Measurements from ENCODE around the gene ALOX5AP. TPM values are rescaled to one million over a fixed set of nuclear protein-coding genes. Genes with fewer than 3 reads are reported as not detected.

ALOX5AP gene
- total RNA-seq, 1 experiment from 2014 or later: 1.1 TPM

DNA sequence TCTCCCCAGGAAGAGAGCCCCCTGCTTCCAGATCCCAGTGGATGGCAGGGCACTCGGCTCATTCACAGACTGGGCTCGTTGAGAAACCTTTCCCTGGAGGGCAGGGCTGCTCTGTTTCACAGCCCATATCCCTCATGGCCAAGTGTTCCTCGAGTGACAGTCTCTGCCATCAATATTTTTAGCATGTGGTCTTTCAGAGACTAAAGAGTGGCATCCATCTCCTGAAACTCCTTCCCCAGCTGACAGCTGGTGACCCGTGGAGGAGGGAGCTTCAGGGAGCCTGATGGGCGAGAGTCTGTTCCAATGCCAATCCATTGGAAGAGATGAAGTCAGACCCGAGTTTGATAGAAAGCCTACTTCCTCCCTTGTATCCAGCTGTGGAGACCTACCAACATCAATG, 30.7 kb upstream of the ALOX5AP start:
- Mint-ChIP-seq H3K27me3 (ENCODE audit: insufficient read depth, unreplicated experiment) (no peaks in the 10 kb centered on the region), H3K9me3 (ENCODE audit: unreplicated experiment) (no peaks in the 10 kb centered on the region), H3K36me3 (ENCODE audit: insufficient read depth, unreplicated experiment) (no peaks in the 10 kb centered on the region), H3K4me1 (ENCODE audit: low read depth, unreplicated experiment) (peaks cover 6% of the 10 kb centered on the region), H3K4me3 (ENCODE audit: unreplicated experiment) (no peak overlapping the region), H3K27ac (ENCODE audit: unreplicated experiment) (no peak overlapping the region)
- Histone ChIP-seq H3K36me3 (ENCODE audit: control insufficient read depth, insufficient read depth, low read length) (no peaks in the 10 kb centered on the region), H3K4me3 (ENCODE audit: low read depth, low read length) (no peak overlapping the region), H3K27me3 (replicated peaks; ENCODE audit: control insufficient read depth, insufficient read depth, low read length) (no peaks in the 10 kb centered on the region), H3K9me3 (no peaks in the 10 kb centered on the region), H3K4me1 (0 out of 2 replicates have a peak, but pooled peaks cover 7% of the 10 kb centered on the region)
- TF ChIP-seq CTCF (IDR thresholded peaks at IDR 0.05; ENCODE audit: insufficient read depth in 1 of 2, low read depth in 1 of 2, low read length in 1 of 2, severe bottlenecking in 1 of 2, unreplicated experiment in 1 of 2): no peak
- no peak for DNase-seq
- BruUV-seq (replicated peaks): no TSS peak
- intact Hi-C loops (cut with micrococcal nuclease; ENCODE audit: unreplicated experiment): no loop called here
- CTCF ChIA-PET: no interaction called here
- POLR2A ChIA-PET: no interaction called here

DNA sequence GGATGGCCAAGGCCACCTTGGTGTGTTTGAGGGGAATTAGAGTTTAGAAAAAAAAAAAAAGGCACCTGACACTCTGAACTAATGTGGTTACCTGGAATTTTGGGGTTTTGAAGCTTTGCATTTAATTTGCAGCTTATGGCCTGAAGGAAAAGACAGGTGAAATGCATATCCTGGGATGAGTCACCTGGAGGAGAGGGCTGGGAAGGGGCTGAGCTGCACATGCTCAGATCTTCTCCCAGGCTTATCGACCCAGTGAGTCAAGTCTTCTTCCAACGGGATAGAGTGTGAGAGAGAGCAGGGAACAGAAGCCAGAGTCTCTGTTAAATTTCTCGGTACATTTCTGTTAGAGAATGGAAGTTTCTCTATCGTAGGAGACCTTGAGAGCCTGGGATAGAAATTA, 29.7 kb upstream of the ALOX5AP start:
- Mint-ChIP-seq H3K27ac (ENCODE audit: unreplicated experiment) (no peak overlapping the region), H3K4me1 (ENCODE audit: low read depth, unreplicated experiment) (peaks cover 6% of the 10 kb centered on the region), H3K27me3 (ENCODE audit: insufficient read depth, unreplicated experiment) (no peaks in the 10 kb centered on the region), H3K4me3 (ENCODE audit: unreplicated experiment) (no peak overlapping the region), H3K36me3 (ENCODE audit: insufficient read depth, unreplicated experiment) (no peaks in the 10 kb centered on the region), H3K9me3 (ENCODE audit: unreplicated experiment) (no peaks in the 10 kb centered on the region)
- intact Hi-C loops (cut with micrococcal nuclease; ENCODE audit: unreplicated experiment): loop anchor here (5.0 kb wide), 1 partner anchor 37 kb away; no protein-coding TSS in a partner anchor
- Histone ChIP-seq H3K9me3 (no peaks in the 10 kb centered on the region), H3K36me3 (ENCODE audit: control insufficient read depth, insufficient read depth, low read length) (no peaks in the 10 kb centered on the region), H3K4me3 (ENCODE audit: low read depth, low read length) (no peak overlapping the region), H3K4me1 (0 out of 2 replicates have a peak, but pooled peaks cover 7% of the 10 kb centered on the region), H3K27me3 (replicated peaks; ENCODE audit: control insufficient read depth, insufficient read depth, low read length) (no peaks in the 10 kb centered on the region)
- CTCF ChIA-PET: no interaction called here
- no peak for DNase-seq
- no TSS peak for BruUV-seq (replicated peaks)
- TF ChIP-seq CTCF (IDR thresholded peaks at IDR 0.05; ENCODE audit: insufficient read depth in 1 of 2, low read depth in 1 of 2, low read length in 1 of 2, severe bottlenecking in 1 of 2, unreplicated experiment in 1 of 2): no peak
- POLR2A ChIA-PET: no interaction called here

- BruUV-seq (replicated peaks): no TSS peak
- no peaks in the 10 kb centered on the region for H3K36me3 Mint-ChIP-seq (ENCODE audit: insufficient read depth, unreplicated experiment)
- no peak overlapping the region for H3K4me3 Mint-ChIP-seq (ENCODE audit: unreplicated experiment)
- 0 out of 2 replicates have a peak, but pooled peaks cover 7% of the 10 kb centered on the region for H3K4me1 ChIP-seq
- H3K4me1 Mint-ChIP-seq (ENCODE audit: low read depth, unreplicated experiment): peaks cover 6% of the 10 kb centered on the region
- TF ChIP-seq CTCF (IDR thresholded peaks at IDR 0.05; ENCODE audit: insufficient read depth in 1 of 2, low read depth in 1 of 2, low read length in 1 of 2, severe bottlenecking in 1 of 2, unreplicated experiment in 1 of 2): no peak
- intact Hi-C loops (cut with micrococcal nuclease; ENCODE audit: unreplicated experiment): loop anchor here (5.0 kb wide), 1 partner anchor 34 kb away; no protein-coding TSS in a partner anchor
- H3K27me3 Mint-ChIP-seq (ENCODE audit: insufficient read depth, unreplicated experiment): no peaks in the 10 kb centered on the region
- no peak for DNase-seq
- H3K27ac Mint-ChIP-seq (ENCODE audit: unreplicated experiment): no peak overlapping the region
- no peaks in the 10 kb centered on the region for H3K36me3 ChIP-seq (ENCODE audit: control insufficient read depth, insufficient read depth, low read length)
- no peaks in the 10 kb centered on the region for H3K9me3 ChIP-seq
- no peak overlapping the region for H3K4me3 ChIP-seq (ENCODE audit: low read depth, low read length)
- ChIA-PET POLR2A (no interaction called here), CTCF (no interaction called here)
- H3K27me3 ChIP-seq (replicated peaks; ENCODE audit: control insufficient read depth, insufficient read depth, low read length): no peaks in the 10 kb centered on the region
- H3K9me3 Mint-ChIP-seq (ENCODE audit: unreplicated experiment): no peaks in the 10 kb centered on the region
These were observed 26.8 kb upstream of the ALOX5AP start for GRCh38 chr13:30708541-30708940.
